Stimulated activated CD4-positive, alpha-beta T cell treated with anti-CD3 and anti-CD28 coated beads, Interleukin-12 subunit alpha, Interleukin-12 subunit beta, amount 100 ng/mL, for 24 hours (primary cell): ENCODE results near the gene HMCN1.
"Not testable (repeated sequence)": the region's sequence is repeated elsewhere in the genome, so short reads cannot be mapped to it uniquely, and the experiment has no call there.

Source experiments
- DNase-seq, 2 experiments: peaks; one replicate each; pipeline ENCODE4 v3.0.0-alpha.2; 2020; ENCODE audit warnings: low read depth in 2 of 2

Gene HMCN1

GRCh38 chr1:185853739-185854138 is 119.5 kb downstream of the HMCN1 start:
- DNase-seq = no peak

DNA sequence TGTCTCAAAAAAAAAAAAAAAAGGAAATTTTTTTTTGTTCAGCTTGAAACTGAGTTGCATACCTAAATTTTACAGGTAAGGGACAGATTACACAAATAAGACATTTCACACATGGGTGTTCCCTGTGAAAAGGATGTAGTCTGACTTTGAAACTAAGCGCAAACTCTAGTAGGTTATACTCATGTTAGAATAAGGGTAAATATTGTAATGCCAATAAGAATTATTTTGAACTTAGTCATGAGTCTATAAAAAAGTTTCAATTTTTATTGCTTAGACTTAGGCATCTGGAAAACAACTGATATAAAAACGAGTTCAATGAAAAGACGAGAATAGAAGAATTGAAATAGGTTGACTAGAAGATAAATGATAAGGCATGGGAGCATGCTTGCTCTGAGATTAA is 122.3 kb downstream of the HMCN1 start:
- DNase-seq = no peak

DNA sequence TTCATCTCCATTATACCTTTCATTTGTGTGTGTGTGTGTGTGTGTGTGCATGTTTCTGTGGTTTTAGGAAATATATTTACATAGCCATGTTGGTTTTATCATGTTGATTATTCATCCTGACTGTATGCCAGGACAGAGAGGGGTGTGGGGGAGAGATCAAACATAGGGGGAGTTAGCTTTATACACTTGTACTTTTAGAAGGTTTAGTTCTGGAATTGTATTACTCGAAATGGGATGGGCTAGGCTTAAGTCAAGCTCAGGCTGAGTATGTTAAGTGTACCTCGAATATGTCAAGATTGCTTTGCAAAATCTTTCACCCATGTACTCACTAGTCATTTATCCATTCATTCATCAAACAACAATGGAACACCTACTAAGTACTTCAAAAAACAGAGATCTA is 123.3 kb downstream of the HMCN1 start:
- no peak for DNase-seq

GRCh38 chr1:185860311-185860710 is 126.1 kb downstream of the HMCN1 start:
- DNase-seq = no peak

DNA sequence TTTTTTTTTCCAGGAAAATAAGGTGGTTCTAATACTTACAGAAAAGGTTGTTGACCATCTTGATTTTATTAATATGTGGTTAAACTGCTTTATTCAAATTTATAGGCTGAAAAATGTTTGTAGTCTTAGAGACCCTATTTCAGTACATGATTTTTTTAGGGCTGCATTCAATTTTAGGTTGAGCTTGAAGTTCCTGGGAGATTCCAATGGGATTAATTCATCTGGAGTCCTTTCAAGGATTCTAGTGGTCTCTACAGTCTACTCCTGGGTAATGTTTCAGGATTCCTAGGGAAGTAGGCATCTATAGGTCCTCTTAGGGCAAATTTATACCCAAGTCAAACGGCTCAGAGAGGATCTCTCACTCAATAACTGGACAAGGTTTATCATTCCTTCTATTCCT is 126.7 kb downstream of the HMCN1 start:
- no peak for DNase-seq

- DNase-seq = no peak
Measured at GRCh38 chr1:185861630-185862029, 127.4 kb downstream of the HMCN1 start.

DNA sequence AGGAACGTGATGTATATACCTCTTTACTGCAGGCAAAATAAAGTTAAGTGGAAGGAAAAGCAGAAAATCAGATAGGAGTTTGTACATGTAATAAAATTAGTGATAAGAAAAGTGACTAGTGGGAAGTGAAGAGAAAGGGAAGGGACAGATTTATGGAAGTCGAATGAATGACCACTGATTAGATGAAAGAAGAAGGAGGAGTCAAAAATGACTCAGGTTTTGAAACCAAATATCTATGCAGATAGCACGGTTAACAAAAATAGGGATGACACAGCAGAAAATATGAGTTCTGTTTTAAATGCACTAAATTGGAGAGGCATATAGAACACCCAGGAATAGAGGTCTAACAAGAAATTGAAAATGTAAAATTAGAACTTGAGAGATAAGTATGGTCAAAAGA is 128.0 kb downstream of the HMCN1 start:
- DNase-seq = no peak

DNA sequence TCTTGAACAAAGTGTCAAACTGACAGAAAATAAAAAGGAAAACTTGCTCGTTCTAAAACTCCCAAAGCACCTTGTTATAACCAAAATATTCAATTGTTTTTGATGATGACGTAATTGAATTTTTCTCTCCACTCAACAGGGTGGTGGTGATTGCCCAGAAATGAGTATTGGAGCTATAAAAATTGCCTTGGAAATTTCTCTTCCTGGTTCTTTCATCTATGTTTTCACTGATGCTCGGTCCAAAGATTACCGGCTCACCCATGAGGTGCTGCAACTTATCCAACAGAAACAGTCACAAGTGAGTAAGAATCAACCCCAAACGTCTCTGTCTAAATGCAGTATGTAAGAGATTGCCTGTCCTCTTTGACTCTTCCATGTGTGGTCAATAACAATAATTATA is 130.1 kb downstream of the HMCN1 start:
- no peak for DNase-seq

- no peak for DNase-seq
Measured at GRCh38 chr1:185864889-185865517, 130.8 kb downstream of the HMCN1 start.

GRCh38 chr1:185869590-185869989 is 135.4 kb downstream of the HMCN1 start:
- DNase-seq = no peak

- DNase-seq = no peak
Measured at GRCh38 chr1:185871627-185872150, 137.5 kb downstream of the HMCN1 start.

DNA sequence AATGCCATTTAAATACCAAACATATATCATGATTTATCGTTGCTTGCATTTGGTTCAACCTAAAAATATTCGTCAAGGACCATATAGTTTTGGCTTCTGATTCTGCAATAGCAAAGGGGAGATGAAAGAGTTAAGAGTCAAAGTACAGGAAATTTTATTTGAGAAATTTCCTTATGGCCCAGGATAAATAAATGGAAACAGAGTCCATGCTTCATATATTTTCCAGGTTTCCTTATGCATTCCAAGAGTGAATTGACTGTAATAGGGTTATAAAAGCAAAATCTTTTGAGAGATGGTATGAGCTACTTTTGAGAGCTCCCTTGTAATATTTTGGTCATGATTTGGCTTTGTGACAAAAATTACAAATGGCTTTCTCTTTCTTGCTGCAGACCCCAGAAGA is 140.1 kb downstream of the HMCN1 start:
- no peak for DNase-seq

GRCh38 chr1:185880330-185880729 is 146.1 kb downstream of the HMCN1 start:
- DNase-seq = no peak

DNA sequence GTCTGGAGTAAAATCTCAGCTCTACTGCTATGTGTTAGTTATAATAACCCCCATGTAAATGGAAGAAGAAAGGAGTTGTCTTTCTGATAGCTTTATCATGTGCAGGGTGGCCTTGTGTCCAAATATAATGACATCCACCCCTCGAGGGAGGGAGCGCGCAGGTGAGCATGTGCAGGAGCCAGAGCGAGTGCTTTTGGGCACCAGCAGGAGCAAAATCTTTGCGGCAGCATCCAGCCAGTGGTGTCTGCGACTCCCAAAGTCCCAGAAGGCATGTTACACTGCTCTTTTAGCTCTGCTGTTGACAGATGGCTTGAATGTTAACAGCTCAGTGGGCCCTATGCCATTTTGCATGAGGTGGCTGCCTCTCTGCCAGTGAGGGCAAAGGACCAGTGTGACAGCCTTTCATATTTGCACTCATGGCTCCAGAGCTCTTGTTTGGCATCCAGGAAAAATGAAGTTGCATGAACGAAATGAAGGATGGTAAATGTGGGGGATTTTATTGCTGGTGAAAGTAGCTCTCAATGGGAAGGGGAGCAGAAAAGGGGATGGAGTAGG is 146.7 kb downstream of the HMCN1 start:
- no peak for DNase-seq

DNA sequence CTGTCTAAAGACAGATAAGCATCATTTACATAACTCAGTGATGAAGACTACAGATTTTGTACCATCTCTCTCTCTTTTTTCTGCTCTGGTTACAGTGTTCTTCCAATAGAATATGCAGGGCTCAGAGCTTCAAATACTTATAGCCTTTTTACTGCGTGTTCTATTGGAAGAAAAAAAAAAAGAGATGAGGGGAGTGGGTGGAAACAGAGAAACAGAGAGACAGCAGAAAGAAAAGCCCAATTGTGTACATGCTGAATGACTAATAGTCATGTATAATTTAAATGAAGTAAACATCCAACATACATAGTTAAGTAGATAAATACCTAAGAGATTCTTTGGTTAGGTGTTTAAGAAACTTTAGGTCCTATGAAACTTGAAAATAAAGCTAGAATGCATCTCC is 151.9 kb downstream of the HMCN1 start:
- no peak for DNase-seq

DNA sequence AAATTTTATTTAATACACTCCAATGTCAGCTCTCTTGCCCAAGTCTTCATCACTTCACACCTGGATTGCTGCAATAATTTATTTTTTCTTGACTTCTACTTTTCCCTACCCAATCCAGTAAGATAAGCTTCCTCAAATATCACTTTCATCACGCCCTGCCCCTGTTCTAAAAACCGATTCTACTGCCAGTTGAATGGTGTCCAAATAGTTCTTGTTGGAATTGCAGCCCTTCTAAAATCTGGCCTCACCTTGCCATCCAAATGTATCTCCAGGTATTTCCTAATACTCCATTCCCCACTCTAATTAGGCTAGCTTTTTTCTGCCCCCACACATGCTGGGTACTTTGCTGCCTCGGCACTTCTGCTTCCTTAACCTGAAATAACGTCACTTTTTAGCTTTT is 152.5 kb downstream of the HMCN1 start:
- no peak for DNase-seq

GRCh38 chr1:185892831-185893403 is 158.7 kb downstream of the HMCN1 start:
- not testable (repeated sequence) for DNase-seq

DNA sequence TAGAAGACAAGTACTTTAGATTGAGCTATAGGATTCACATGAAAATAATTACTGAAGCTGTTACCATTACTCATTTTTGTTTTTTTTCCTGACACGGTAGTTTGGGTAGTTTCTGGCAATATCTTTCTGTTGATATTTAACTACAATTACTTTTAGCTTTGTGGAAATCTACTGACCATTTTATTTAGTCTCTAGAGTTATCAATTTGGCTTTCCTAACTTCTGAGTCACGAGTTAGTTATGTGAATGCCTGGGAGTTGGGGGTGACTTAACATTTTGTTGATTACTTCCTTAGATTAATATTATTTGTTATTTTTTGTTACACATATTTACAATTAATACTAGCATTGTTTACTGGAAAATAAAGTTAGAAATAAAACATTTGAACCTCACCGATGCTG is 160.6 kb downstream of the HMCN1 start:
- DNase-seq = no peak

GRCh38 chr1:185895208-185895900 is 161.2 kb downstream of the HMCN1 start:
- no peak for DNase-seq

GRCh38 chr1:185896863-185897262 is 162.7 kb downstream of the HMCN1 start:
- DNase-seq = no peak

- DNase-seq = no peak
Measured at GRCh38 chr1:185906186-185906585, 172.0 kb downstream of the HMCN1 start.

DNA sequence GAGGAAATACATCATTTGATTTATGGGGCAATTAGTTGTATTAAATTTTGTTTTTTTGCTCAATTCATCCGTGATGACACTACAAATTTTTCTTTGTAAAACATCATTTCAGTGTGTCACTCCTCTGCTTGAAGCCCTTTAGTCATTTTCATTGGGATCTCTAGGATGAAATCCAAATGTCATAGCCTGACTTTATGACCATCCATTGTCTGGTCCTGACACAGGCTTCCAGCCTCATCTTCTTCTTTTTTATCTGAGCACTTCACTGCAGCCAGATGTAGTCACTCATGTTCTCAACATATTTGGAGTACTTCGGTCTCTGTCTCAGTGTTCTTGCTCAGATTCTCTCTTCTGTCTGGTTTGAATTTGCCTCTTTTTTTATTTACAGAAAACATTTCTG is 173.1 kb downstream of the HMCN1 start:
- DNase-seq = no peak

GRCh38 chr1:185911978-185912377 is 177.8 kb downstream of the HMCN1 start:
- no peak for DNase-seq
